Medulla oblongata (tissue), 1 donor: ENCODE data around the gene POU6F2.
"Not testable (repeated sequence)": the region's sequence is repeated elsewhere in the genome, so short reads cannot be mapped to it uniquely, and the experiment has no call there.

Source experiments
- DNase-seq: peaks from one replicate; pipeline ENCODE4 v3.0.0-alpha.2; 2015; ENCODE audit errors: extremely low spot score

POU6F2 gene

GRCh38 chr7:38977685-38978084 is at the start of gene POU6F2:
TSS of gene POU6F2 (plus strand) at chr7:38977909. CDS start at chr7:38977954, 45 bp downstream.
- DNase-seq: no peak

- DNase-seq: no peak
These were observed 49.2 kb upstream of the POU6F2 start for GRCh38 chr7:38928506-38928905.

- no peak for DNase-seq
These were observed 48.1 kb upstream of the POU6F2 start for GRCh38 chr7:38929460-38930171.

GRCh38 chr7:38932509-38933168 is 45.1 kb upstream of the POU6F2 start:
- peak; percentile 68 for DNase-seq

GRCh38 chr7:38934051-38934450 is 43.7 kb upstream of the POU6F2 start:
- no peak for DNase-seq

- DNase-seq: no peak
These were observed 43.2 kb upstream of the POU6F2 start for GRCh38 chr7:38934536-38934935.

GRCh38 chr7:38936641-38937040 is 41.1 kb upstream of the POU6F2 start:
- DNase-seq: no peak

GRCh38 chr7:38938001-38938485 is 39.7 kb upstream of the POU6F2 start:
- DNase-seq: no peak

GRCh38 chr7:38938589-38938988 is 39.1 kb upstream of the POU6F2 start:
- DNase-seq: no peak

- DNase-seq: no peak
These were observed 36.9 kb upstream of the POU6F2 start for GRCh38 chr7:38940774-38941173.

GRCh38 chr7:38942431-38943051 is 35.2 kb upstream of the POU6F2 start:
- DNase-seq: no peak

GRCh38 chr7:38947541-38947940 is 30.2 kb upstream of the POU6F2 start:
- not testable (repeated sequence) for DNase-seq

- DNase-seq: no peak
These were observed 27.4 kb upstream of the POU6F2 start for GRCh38 chr7:38950309-38950708.

GRCh38 chr7:38951213-38951612 is 26.5 kb upstream of the POU6F2 start:
- DNase-seq: no peak

GRCh38 chr7:38953227-38953626 is 24.5 kb upstream of the POU6F2 start:
- DNase-seq: no peak

- no peak for DNase-seq
These were observed 23.7 kb upstream of the POU6F2 start for GRCh38 chr7:38953971-38954370.

GRCh38 chr7:38955892-38956291 is 21.8 kb upstream of the POU6F2 start:
- DNase-seq: no peak

- no peak for DNase-seq
These were observed 15.7 kb upstream of the POU6F2 start for GRCh38 chr7:38962028-38962427.

- DNase-seq: no peak
These were observed 12.8 kb upstream of the POU6F2 start for GRCh38 chr7:38964921-38965320.

- no peak for DNase-seq
These were observed 3.9 kb upstream of the POU6F2 start for GRCh38 chr7:38973760-38974159.

GRCh38 chr7:38975944-38976392 is 1.7 kb upstream of the POU6F2 start:
- DNase-seq: no peak

- DNase-seq: no peak
These were observed 782 bp downstream of the POU6F2 start for GRCh38 chr7:38978491-38978890.

- no peak for DNase-seq
These were observed 14.5 kb downstream of the POU6F2 start for GRCh38 chr7:38992203-38992602.
